ENCODE measurements around the gene SLC1A4.
"Not testable (repeated sequence)": the region's sequence is repeated elsewhere in the genome, so short reads cannot be mapped to it uniquely, and the experiment has no call there.

Gene SLC1A4

GRCh38 chr2:64992218-64992617, 3.0 kb downstream of the SLC1A4 start:
- no peak for DNase-seq (ENCODE audit: low read depth in 2 of 2)

GRCh38 chr2:64992990-64993389, 3.8 kb downstream of the SLC1A4 start:
- no peak for DNase-seq (ENCODE audit: low read depth in 2 of 2)

GRCh38 chr2:64995041-64995440, 5.8 kb downstream of the SLC1A4 start:
- DNase-seq (ENCODE audit: low read depth in 2 of 2), result no peak

- DNase-seq (ENCODE audit: low read depth in 2 of 2), result no peak
These were observed 7.7 kb downstream of the SLC1A4 start for GRCh38 chr2:64996871-64997307.

GRCh38 chr2:64998658-64999061, 9.5 kb downstream of the SLC1A4 start:
- no peak for DNase-seq (ENCODE audit: low read depth in 2 of 2)

GRCh38 chr2:64999754-65000153, 10.6 kb downstream of the SLC1A4 start:
- DNase-seq (ENCODE audit: low read depth in 2 of 2), result no peak

GRCh38 chr2:65000644-65001043, 11.4 kb downstream of the SLC1A4 start:
- DNase-seq (ENCODE audit: low read depth in 2 of 2), result no peak

GRCh38 chr2:65003037-65003436, 13.8 kb downstream of the SLC1A4 start:
- no peak for DNase-seq (ENCODE audit: low read depth in 2 of 2)

GRCh38 chr2:65004232-65004631, 15.0 kb downstream of the SLC1A4 start:
- not testable (repeated sequence) for DNase-seq (ENCODE audit: low read depth in 2 of 2)

GRCh38 chr2:65013776-65014175, 24.6 kb downstream of the SLC1A4 start:
- no peak for DNase-seq (ENCODE audit: low read depth in 2 of 2)

- DNase-seq (ENCODE audit: low read depth in 2 of 2), result no peak
These were observed 26.5 kb downstream of the SLC1A4 start for GRCh38 chr2:65015731-65016130.

- DNase-seq (ENCODE audit: low read depth in 2 of 2), result no peak
These were observed 27.6 kb downstream of the SLC1A4 start for GRCh38 chr2:65016789-65017188.

GRCh38 chr2:65017335-65017734, 28.1 kb downstream of the SLC1A4 start:
- no peak for DNase-seq (ENCODE audit: low read depth in 2 of 2)

GRCh38 chr2:65018141-65018582, 29.0 kb downstream of the SLC1A4 start:
- no peak for DNase-seq (ENCODE audit: low read depth in 2 of 2)

- DNase-seq (ENCODE audit: low read depth in 2 of 2), result no peak
These were observed 29.8 kb downstream of the SLC1A4 start for GRCh38 chr2:65019010-65019409.

- DNase-seq (ENCODE audit: low read depth in 2 of 2), result no peak
These were observed 30.5 kb downstream of the SLC1A4 start for GRCh38 chr2:65019675-65020195.

GRCh38 chr2:65020251-65020650, 31.1 kb downstream of the SLC1A4 start:
- not testable (repeated sequence) for DNase-seq (ENCODE audit: low read depth in 2 of 2)

GRCh38 chr2:65020943-65021528, 31.8 kb downstream of the SLC1A4 start:
- no peak for DNase-seq (ENCODE audit: low read depth in 2 of 2)

GRCh38 chr2:65021709-65022108, 32.5 kb downstream of the SLC1A4 start:
- DNase-seq (ENCODE audit: low read depth in 2 of 2), result no peak

- no peak for DNase-seq (ENCODE audit: low read depth in 2 of 2)
These were observed 33.0 kb downstream of the SLC1A4 start for GRCh38 chr2:65022189-65022588.

- no peak for DNase-seq (ENCODE audit: low read depth in 2 of 2)
These were observed 34.5 kb downstream of the SLC1A4 start for GRCh38 chr2:65023742-65024141.

- DNase-seq (ENCODE audit: low read depth in 2 of 2), result no peak
These were observed 35.1 kb downstream of the SLC1A4 start for GRCh38 chr2:65024149-65024829.

- no peak for DNase-seq (ENCODE audit: low read depth in 2 of 2)
These were observed 36.4 kb downstream of the SLC1A4 start for GRCh38 chr2:65025453-65026123.

Measured in stimulated activated CD8-positive, alpha-beta memory T cell treated with anti-CD3 and anti-CD28 coated beads, Interleukin-2, amount 100 ng/mL, for 1 hour (primary cell).